Measurements from ENCODE around the gene EMC8.

Gene EMC8

GRCh38 chr16:85749771-85750145 is 49.6 kb downstream of the EMC8 start:
- DNase-seq (ENCODE audit: low read depth, low spot score) = no peak
- Histone ChIP-seq H3K4me3 (peak overlapping the region; percentile 79), H3K27ac (no peak overlapping the region), H3K9ac (ENCODE audit: insufficient read length) (no peak overlapping the region), H3K36me3 (ENCODE audit: insufficient read depth, low read length) (no peaks in the 10 kb centered on the region), H3K9me3 (ENCODE audit: low read depth, low read length) (no peaks in the 10 kb centered on the region)
- TF ChIP-seq EZH2 (IDR thresholded peaks at IDR 0.05) = no peak
- TF ChIP-seq FOXP2 (optimal IDR thresholded peaks at IDR 0.05; ENCODE audit: control extremely low read depth, extremely low read length, insufficient read depth) = no peak
- TF ChIP-seq POLR2AphosphoS5 (IDR thresholded peaks at IDR 0.05; ENCODE audit: borderline replicate concordance, low read depth, low read length) = no peak

GRCh38 chr16:85746460-85747215 is 52.7 kb downstream of the EMC8 start:
- H3K4me3 ChIP-seq = no peak overlapping the region
- H3K9ac ChIP-seq (ENCODE audit: insufficient read length) = no peak overlapping the region
- TF ChIP-seq FOXP2 (optimal IDR thresholded peaks at IDR 0.05; ENCODE audit: control extremely low read depth, extremely low read length, insufficient read depth) = no peak
- no peak for TF ChIP-seq POLR2AphosphoS5 (IDR thresholded peaks at IDR 0.05; ENCODE audit: borderline replicate concordance, low read depth, low read length)
- no peak for TF ChIP-seq EZH2 (IDR thresholded peaks at IDR 0.05)
- no peaks in the 10 kb centered on the region for H3K36me3 ChIP-seq (ENCODE audit: insufficient read depth, low read length)
- DNase-seq (ENCODE audit: low read depth, low spot score) = no peak
- H3K9me3 ChIP-seq (ENCODE audit: low read depth, low read length) = no peaks in the 10 kb centered on the region
- no peak overlapping the region for H3K27ac ChIP-seq

DNA sequence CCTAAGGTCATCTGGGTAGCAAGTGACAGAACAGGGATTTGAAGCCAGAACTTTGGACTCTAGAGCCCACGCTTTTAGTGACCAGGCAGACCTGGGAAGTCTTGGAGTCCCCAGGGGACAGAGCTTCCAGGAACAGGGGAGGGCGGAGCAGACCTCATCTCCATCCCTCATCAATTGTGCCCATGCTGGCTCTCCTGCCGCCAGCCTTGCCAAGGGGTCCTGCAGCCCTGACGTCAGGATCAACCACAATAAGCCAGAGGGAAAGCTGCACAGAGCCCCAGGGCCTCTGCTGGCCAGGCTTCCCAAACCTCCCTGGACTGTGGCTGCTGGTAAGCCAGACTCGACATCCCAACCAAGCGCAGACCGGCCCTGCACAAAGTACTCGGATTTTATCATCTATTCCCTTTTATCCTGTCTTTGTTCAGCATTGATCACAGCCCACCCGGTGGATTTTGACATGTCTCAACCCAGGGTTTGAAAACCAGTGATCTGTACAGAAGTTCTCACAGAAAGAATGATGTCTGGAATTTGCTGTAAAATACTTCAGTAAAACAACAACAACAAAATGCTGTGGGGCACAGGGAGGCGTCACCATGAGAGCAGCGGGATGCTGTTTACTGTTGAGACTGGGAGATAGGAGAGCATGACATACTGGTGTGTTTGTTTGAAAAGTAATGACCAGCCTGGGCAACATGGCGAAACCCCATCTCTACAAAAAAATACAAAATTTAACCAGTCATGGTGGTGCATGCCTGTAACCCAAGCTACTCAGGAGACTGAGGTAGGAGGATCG is 60.2 kb downstream of the EMC8 start:
- no peak overlapping the region for H3K9ac ChIP-seq (ENCODE audit: insufficient read length)
- H3K36me3 ChIP-seq (ENCODE audit: insufficient read depth, low read length) = no peaks in the 10 kb centered on the region
- TF ChIP-seq POLR2AphosphoS5 (IDR thresholded peaks at IDR 0.05; ENCODE audit: borderline replicate concordance, low read depth, low read length) (no peak), EZH2 (IDR thresholded peaks at IDR 0.05) (no peak), FOXP2 (optimal IDR thresholded peaks at IDR 0.05; ENCODE audit: control extremely low read depth, extremely low read length, insufficient read depth) (no peak)
- H3K27ac ChIP-seq = no peak overlapping the region
- DNase-seq (ENCODE audit: low read depth, low spot score) = no peak
- no peaks in the 10 kb centered on the region for H3K9me3 ChIP-seq (ENCODE audit: low read depth, low read length)
- H3K4me3 ChIP-seq = no peak overlapping the region

GRCh38 chr16:85736921-85737320 is 62.4 kb downstream of the EMC8 start:
- TF ChIP-seq EZH2 (IDR thresholded peaks at IDR 0.05) (no peak), FOXP2 (optimal IDR thresholded peaks at IDR 0.05; ENCODE audit: control extremely low read depth, extremely low read length, insufficient read depth) (no peak), POLR2AphosphoS5 (IDR thresholded peaks at IDR 0.05; ENCODE audit: borderline replicate concordance, low read depth, low read length) (no peak)
- Histone ChIP-seq H3K9me3 (ENCODE audit: low read depth, low read length) (no peaks in the 10 kb centered on the region), H3K9ac (ENCODE audit: insufficient read length) (no peak overlapping the region), H3K36me3 (ENCODE audit: insufficient read depth, low read length) (no peaks in the 10 kb centered on the region), H3K4me3 (no peak overlapping the region), H3K27ac (no peak overlapping the region)
- DNase-seq (ENCODE audit: low read depth, low spot score) = no peak

DNA sequence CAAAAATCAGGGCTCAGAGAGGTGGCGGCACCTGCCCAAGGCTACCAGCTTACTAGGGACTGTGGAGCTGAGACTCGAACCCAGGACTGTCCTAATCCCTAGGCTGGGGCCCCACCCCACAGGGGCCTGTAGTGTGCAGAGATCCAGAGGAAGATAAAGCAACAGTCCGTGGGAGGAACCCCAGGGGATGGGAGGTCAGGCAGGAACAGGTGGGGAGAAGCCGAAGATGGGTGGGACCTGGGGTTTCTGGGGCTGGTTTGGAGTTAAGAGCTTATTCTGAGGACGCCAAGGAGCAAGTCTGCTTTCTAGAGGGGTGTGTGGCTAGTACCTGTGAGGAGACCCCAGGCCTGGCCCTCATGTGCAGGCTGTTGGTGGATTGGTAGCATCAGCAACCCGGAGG is 63.4 kb downstream of the EMC8 start:
- Histone ChIP-seq H3K36me3 (ENCODE audit: insufficient read depth, low read length) (no peaks in the 10 kb centered on the region), H3K9me3 (ENCODE audit: low read depth, low read length) (no peaks in the 10 kb centered on the region), H3K9ac (ENCODE audit: insufficient read length) (no peak overlapping the region), H3K4me3 (no peak overlapping the region), H3K27ac (no peak overlapping the region)
- DNase-seq (ENCODE audit: low read depth, low spot score) = no peak
- TF ChIP-seq FOXP2 (optimal IDR thresholded peaks at IDR 0.05; ENCODE audit: control extremely low read depth, extremely low read length, insufficient read depth) (no peak), POLR2AphosphoS5 (IDR thresholded peaks at IDR 0.05; ENCODE audit: borderline replicate concordance, low read depth, low read length) (no peak)

- Histone ChIP-seq H3K9me3 (ENCODE audit: low read depth, low read length) (no peaks in the 10 kb centered on the region), H3K4me3 (no peak overlapping the region), H3K27ac (no peak overlapping the region), H3K36me3 (ENCODE audit: insufficient read depth, low read length) (no peaks in the 10 kb centered on the region), H3K9ac (ENCODE audit: insufficient read length) (no peak overlapping the region)
- TF ChIP-seq EZH2 (IDR thresholded peaks at IDR 0.05) = no peak
- no peak for DNase-seq (ENCODE audit: low read depth, low spot score)
These were observed 64.1 kb downstream of the EMC8 start for GRCh38 chr16:85735225-85735635.

GRCh38 chr16:85734311-85735017 is 64.9 kb downstream of the EMC8 start:
- TF ChIP-seq FOXP2 (optimal IDR thresholded peaks at IDR 0.05; ENCODE audit: control extremely low read depth, extremely low read length, insufficient read depth) = no peak
- TF ChIP-seq POLR2AphosphoS5 (IDR thresholded peaks at IDR 0.05; ENCODE audit: borderline replicate concordance, low read depth, low read length) = no peak
- TF ChIP-seq EZH2 (IDR thresholded peaks at IDR 0.05) = no peak
- Histone ChIP-seq H3K27ac (no peak overlapping the region), H3K4me3 (no peak overlapping the region), H3K9ac (ENCODE audit: insufficient read length) (no peak overlapping the region), H3K36me3 (ENCODE audit: insufficient read depth, low read length) (no peaks in the 10 kb centered on the region), H3K9me3 (ENCODE audit: low read depth, low read length) (no peaks in the 10 kb centered on the region)
- no peak for DNase-seq (ENCODE audit: low read depth, low spot score)

DNA sequence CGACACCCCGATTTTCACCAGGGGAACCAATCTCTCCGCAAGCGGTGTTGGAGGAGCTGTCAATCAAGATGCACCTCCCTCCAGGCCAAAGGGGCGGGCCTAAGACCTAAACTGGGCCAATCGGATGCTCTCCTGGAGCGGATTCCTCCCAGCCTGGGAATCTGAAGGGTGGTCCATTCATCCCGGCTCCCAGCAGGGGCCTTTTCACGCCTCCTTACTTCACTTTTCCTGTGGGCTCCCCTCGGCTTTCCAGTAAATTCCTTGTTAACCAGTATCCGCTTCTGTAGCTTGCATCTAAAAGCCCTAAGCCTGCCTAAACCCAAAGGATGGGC is 65.5 kb downstream of the EMC8 start:
- no peak for TF ChIP-seq FOXP2 (optimal IDR thresholded peaks at IDR 0.05; ENCODE audit: control extremely low read depth, extremely low read length, insufficient read depth)
- no peak for TF ChIP-seq POLR2AphosphoS5 (IDR thresholded peaks at IDR 0.05; ENCODE audit: borderline replicate concordance, low read depth, low read length)
- no peak for TF ChIP-seq EZH2 (IDR thresholded peaks at IDR 0.05)
- H3K27ac ChIP-seq = no peak overlapping the region
- H3K9me3 ChIP-seq (ENCODE audit: low read depth, low read length) = no peaks in the 10 kb centered on the region
- no peak overlapping the region for H3K4me3 ChIP-seq
- H3K36me3 ChIP-seq (ENCODE audit: insufficient read depth, low read length) = no peaks in the 10 kb centered on the region
- H3K9ac ChIP-seq (ENCODE audit: insufficient read length) = no peak overlapping the region
- DNase-seq (ENCODE audit: low read depth, low spot score) = no peak

Measured in SK-N-MC (cell line).